Measurements from ENCODE around the gene ERICH6.

The ERICH6 gene

DNA sequence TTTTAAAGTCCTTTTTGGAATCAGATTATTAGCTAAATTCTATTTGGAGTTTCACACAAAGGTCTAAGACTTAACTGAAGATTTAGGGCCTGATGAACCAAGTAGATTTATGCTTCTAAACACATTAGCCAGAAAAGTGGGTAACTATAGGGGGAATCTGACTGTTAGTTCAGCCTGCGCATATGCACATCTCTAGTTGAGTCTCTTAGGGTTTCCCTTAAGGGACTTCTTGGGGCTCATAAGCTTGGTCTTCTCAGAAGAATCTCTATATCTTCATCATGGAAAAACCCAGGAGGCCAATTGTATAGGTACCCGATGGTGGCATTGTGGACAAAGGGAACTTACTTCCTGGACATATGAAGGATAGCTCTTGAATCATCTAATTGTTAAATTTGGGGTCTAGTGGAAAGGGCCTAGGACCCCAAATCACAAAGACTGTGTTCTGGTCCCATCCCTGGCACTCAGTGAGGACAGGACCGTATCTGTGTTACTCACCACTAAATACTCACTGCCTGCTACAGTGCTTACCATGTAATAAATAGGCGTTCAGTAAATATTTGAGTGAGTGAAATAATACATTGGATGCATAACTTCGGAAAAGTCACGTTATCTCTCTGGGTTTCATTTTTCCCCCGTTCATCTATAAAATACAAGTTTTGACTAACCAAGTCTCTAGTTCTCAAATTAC is 83.6 kb downstream of the ERICH6 start:
- Histone ChIP-seq H3K27me3 (ENCODE audit: control insufficient read depth in 1 of 2, insufficient read depth in 2 of 2, low read length in 2 of 2) (no peaks in the 10 kb centered on the region), H3K9ac (ENCODE audit: low read depth in 1 of 2, low read length in 2 of 2) (no peak overlapping the region), H3K9me3 (ENCODE audit: control insufficient read depth in 1 of 2, low read length in 2 of 2) (no peaks in the 10 kb centered on the region), H3K4me1 (ENCODE audit: control insufficient read depth in 1 of 2, insufficient read depth in 2 of 2, low read length in 2 of 2) (peaks cover 0 to 7% of the 10 kb centered on the region in 2 donors), H3K4me3 (ENCODE audit: low read depth in 1 of 2, low read length in 2 of 2) (no peak overlapping the region), H3K27ac (ENCODE audit: low read depth, low read length) (no peak overlapping the region), H3K36me3 (ENCODE audit: control insufficient read depth in 1 of 2, insufficient read depth in 2 of 2, low read length in 2 of 2) (peaks cover 4 to 9% of the 10 kb centered on the region in 2 donors)

GRCh38 chr3:150613709-150614480 is 89.8 kb downstream of the ERICH6 start:
- Histone ChIP-seq H3K27ac (ENCODE audit: low read depth, low read length) (no peak overlapping the region), H3K27me3 (ENCODE audit: control insufficient read depth in 1 of 2, insufficient read depth in 2 of 2, low read length in 2 of 2) (no peaks in the 10 kb centered on the region), H3K9me3 (ENCODE audit: control insufficient read depth in 1 of 2, low read length in 2 of 2) (no peaks in the 10 kb centered on the region), H3K4me3 (ENCODE audit: low read depth in 1 of 2, low read length in 2 of 2) (no peak overlapping the region), H3K4me1 (ENCODE audit: control insufficient read depth in 1 of 2, insufficient read depth in 2 of 2, low read length in 2 of 2) (peaks cover 0 to 9% of the 10 kb centered on the region in 2 donors), H3K9ac (ENCODE audit: low read depth in 1 of 2, low read length in 2 of 2) (no peak overlapping the region), H3K36me3 (ENCODE audit: control insufficient read depth in 1 of 2, insufficient read depth in 2 of 2, low read length in 2 of 2) (peaks cover 0 to 5% of the 10 kb centered on the region in 2 donors)

- Histone ChIP-seq H3K4me1 (ENCODE audit: control insufficient read depth in 1 of 2, insufficient read depth in 2 of 2, low read length in 2 of 2) (peaks cover 0 to 14% of the 10 kb centered on the region in 2 donors), H3K36me3 (ENCODE audit: control insufficient read depth in 1 of 2, insufficient read depth in 2 of 2, low read length in 2 of 2) (peaks cover 0 to 3% of the 10 kb centered on the region in 2 donors), H3K9me3 (ENCODE audit: control insufficient read depth in 1 of 2, low read length in 2 of 2) (no peaks in the 10 kb centered on the region), H3K4me3 (ENCODE audit: low read depth in 1 of 2, low read length in 2 of 2) (no peak overlapping the region), H3K27ac (ENCODE audit: low read depth, low read length) (no peak overlapping the region), H3K27me3 (ENCODE audit: control insufficient read depth in 1 of 2, insufficient read depth in 2 of 2, low read length in 2 of 2) (no peaks in the 10 kb centered on the region), H3K9ac (ENCODE audit: low read depth in 1 of 2, low read length in 2 of 2) (no peak overlapping the region)
Measured at GRCh38 chr3:150613034-150613433, 90.7 kb downstream of the ERICH6 start.

GRCh38 chr3:150612494-150612893 is 91.2 kb downstream of the ERICH6 start:
- H3K4me3 ChIP-seq (ENCODE audit: low read depth in 1 of 2, low read length in 2 of 2): no peak overlapping the region
- peaks cover 0 to 3% of the 10 kb centered on the region in 2 donors for H3K36me3 ChIP-seq (ENCODE audit: control insufficient read depth in 1 of 2, insufficient read depth in 2 of 2, low read length in 2 of 2)
- no peaks in the 10 kb centered on the region for H3K27me3 ChIP-seq (ENCODE audit: control insufficient read depth in 1 of 2, insufficient read depth in 2 of 2, low read length in 2 of 2)
- no peaks in the 10 kb centered on the region for H3K9me3 ChIP-seq (ENCODE audit: control insufficient read depth in 1 of 2, low read length in 2 of 2)
- no peak overlapping the region for H3K27ac ChIP-seq (ENCODE audit: low read depth, low read length)
- H3K9ac ChIP-seq (ENCODE audit: low read depth in 1 of 2, low read length in 2 of 2): no peak overlapping the region
- H3K4me1 ChIP-seq (ENCODE audit: control insufficient read depth in 1 of 2, insufficient read depth in 2 of 2, low read length in 2 of 2): peaks cover 3 to 18% of the 10 kb centered on the region in 2 donors

DNA sequence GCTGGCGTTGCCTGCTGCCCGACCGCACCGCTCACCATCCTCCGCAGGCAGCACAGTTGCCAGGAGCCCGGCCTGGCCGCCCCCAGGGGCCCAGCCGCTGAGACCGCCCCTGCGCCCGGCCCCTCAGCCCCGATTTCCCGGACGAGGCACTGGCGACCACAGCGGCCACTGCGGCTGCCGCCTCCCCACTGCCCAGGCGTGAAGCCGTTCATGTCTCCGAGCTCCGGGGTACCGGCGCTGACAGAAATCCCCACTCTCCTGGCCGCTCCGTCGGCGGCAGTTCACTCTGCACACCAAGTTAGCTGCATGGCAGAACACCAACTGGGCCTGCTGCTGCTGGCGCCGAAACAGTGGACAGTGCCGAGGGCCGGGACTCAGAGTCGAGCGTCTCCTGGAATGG is 92.1 kb downstream of the ERICH6 start:
- Histone ChIP-seq H3K4me1 (ENCODE audit: control insufficient read depth in 1 of 2, insufficient read depth in 2 of 2, low read length in 2 of 2) (peaks cover 11 to 27% of the 10 kb centered on the region in 2 donors), H3K9ac (ENCODE audit: low read depth in 1 of 2, low read length in 2 of 2) (no peak overlapping the region), H3K4me3 (ENCODE audit: low read depth in 1 of 2, low read length in 2 of 2) (no peak overlapping the region)

GRCh38 chr3:150610785-150611184 is 92.9 kb downstream of the ERICH6 start:
- no peak overlapping the region for H3K27ac ChIP-seq (ENCODE audit: low read depth, low read length)
- peaks cover 0 to 3% of the 10 kb centered on the region in 2 donors for H3K36me3 ChIP-seq (ENCODE audit: control insufficient read depth in 1 of 2, insufficient read depth in 2 of 2, low read length in 2 of 2)
- H3K9me3 ChIP-seq (ENCODE audit: control insufficient read depth in 1 of 2, low read length in 2 of 2): no peaks in the 10 kb centered on the region
- no peak overlapping the region for H3K4me3 ChIP-seq (ENCODE audit: low read depth in 1 of 2, low read length in 2 of 2)
- no peaks in the 10 kb centered on the region for H3K27me3 ChIP-seq (ENCODE audit: control insufficient read depth in 1 of 2, insufficient read depth in 2 of 2, low read length in 2 of 2)
- H3K9ac ChIP-seq (ENCODE audit: low read depth in 1 of 2, low read length in 2 of 2): no peak overlapping the region
- peaks cover 18 to 34% of the 10 kb centered on the region in 2 donors for H3K4me1 ChIP-seq (ENCODE audit: control insufficient read depth in 1 of 2, insufficient read depth in 2 of 2, low read length in 2 of 2)

More for the DNA sequence above, 92.1 kb downstream of the ERICH6 start:
- Histone ChIP-seq H3K36me3 (ENCODE audit: control insufficient read depth in 1 of 2, insufficient read depth in 2 of 2, low read length in 2 of 2) (peaks cover 0 to 3% of the 10 kb centered on the region in 2 donors), H3K27me3 (ENCODE audit: control insufficient read depth in 1 of 2, insufficient read depth in 2 of 2, low read length in 2 of 2) (no peaks in the 10 kb centered on the region), H3K9me3 (ENCODE audit: control insufficient read depth in 1 of 2, low read length in 2 of 2) (no peaks in the 10 kb centered on the region), H3K27ac (ENCODE audit: low read depth, low read length) (no peak overlapping the region)

GRCh38 chr3:150609988-150610387 is 93.7 kb downstream of the ERICH6 start:
- Histone ChIP-seq H3K4me1 (ENCODE audit: control insufficient read depth in 1 of 2, insufficient read depth in 2 of 2, low read length in 2 of 2) (peaks cover 22 to 38% of the 10 kb centered on the region in 2 donors), H3K4me3 (ENCODE audit: low read depth in 1 of 2, low read length in 2 of 2) (no peak overlapping the region), H3K9ac (ENCODE audit: low read depth in 1 of 2, low read length in 2 of 2) (no peak overlapping the region), H3K27ac (ENCODE audit: low read depth, low read length) (no peak overlapping the region), H3K9me3 (ENCODE audit: control insufficient read depth in 1 of 2, low read length in 2 of 2) (no peaks in the 10 kb centered on the region), H3K36me3 (ENCODE audit: control insufficient read depth in 1 of 2, insufficient read depth in 2 of 2, low read length in 2 of 2) (peaks cover 0 to 3% of the 10 kb centered on the region in 2 donors), H3K27me3 (ENCODE audit: control insufficient read depth in 1 of 2, insufficient read depth in 2 of 2, low read length in 2 of 2) (no peaks in the 10 kb centered on the region)

Measured in duodenal mucosa (tissue), 2 donors.